T-helper 1 cell treated with Interleukin-12 subunit alpha and Interleukin-12 subunit beta and Interleukin-4 antibody, amounts not matched to agents 30 ng/mL and 1 ng/mL, for 36 hours (primary cell): ENCODE data around the gene MRTFA. TPM values are rescaled to one million over a fixed set of nuclear protein-coding genes. Genes with fewer than 3 reads are reported as not detected.

Experiments
- intact Hi-C: fragments of 100-400 bp; cut with micrococcal nuclease; formaldehyde crosslinking; loops from one replicate; pipeline ENCODE4 v1.15.1; 2024
- total RNA-seq: library from RNA; stranded (reverse); gene quantifications from 2 replicates; pipeline ENCODE4 v1.2.3, GENCODE V29; 2022

MRTFA gene
- total RNA-seq, 1 donor from 2014 or later, result 56.8 TPM

DNA sequence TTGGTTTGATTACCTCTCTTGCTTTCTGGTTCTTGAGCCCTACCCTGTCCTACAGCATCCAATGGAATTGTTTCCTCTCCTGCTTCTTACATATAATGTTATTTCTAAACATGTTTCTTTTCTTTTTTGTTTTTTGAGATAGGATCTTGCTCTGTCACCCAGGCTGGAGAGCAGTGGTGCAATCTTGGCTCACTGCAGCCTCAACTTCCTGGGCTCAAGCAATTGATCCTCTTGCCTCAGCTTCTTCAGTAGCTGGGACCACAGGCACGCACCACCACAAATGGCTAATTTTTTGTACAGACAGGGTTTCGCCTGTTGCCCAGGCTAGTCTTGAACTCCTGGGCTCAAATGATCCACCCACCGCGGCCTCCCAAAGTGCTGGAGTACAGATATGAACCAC, 160.2 kb downstream of the MRTFA start:
- intact Hi-C loops, result no loop called here

DNA sequence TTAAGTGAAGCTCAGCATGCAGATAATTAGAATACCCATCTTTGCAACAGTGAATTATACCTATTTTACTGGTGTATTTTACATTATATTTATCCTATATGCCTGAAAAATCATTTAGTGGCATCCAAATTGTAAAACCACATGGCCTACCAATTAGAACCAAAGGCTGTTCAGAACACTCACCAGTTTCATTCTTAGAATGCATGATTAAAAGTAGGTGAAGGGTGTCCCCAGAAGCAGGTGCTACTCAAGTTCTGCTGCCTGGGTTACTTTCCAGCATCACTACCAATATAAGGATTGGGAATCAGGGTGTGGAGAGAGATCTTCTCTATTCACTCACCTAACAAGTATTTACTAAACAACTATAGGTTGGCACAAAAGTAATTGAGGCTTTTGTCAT, 162.8 kb downstream of the MRTFA start:
- intact Hi-C loops, result no loop called here

DNA sequence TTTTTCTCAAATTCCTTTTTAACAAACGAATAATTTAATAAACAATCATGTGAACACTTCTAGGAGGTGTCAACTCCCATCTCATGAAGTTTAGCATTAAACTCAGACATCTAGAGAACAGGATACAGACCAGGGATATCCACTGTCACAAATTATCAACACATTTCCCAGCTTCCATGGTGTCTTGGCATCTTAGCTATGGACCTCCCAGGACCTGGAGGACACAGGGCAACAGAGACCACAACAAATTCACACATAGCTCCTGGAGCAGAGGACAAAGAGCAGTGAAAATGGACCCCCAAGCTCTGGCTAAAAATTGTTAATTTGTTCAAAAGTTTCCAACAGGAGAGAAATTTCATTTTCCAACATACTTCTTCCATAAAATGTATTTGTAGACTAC, 163.9 kb downstream of the MRTFA start:
- intact Hi-C loops, result no loop called here

DNA sequence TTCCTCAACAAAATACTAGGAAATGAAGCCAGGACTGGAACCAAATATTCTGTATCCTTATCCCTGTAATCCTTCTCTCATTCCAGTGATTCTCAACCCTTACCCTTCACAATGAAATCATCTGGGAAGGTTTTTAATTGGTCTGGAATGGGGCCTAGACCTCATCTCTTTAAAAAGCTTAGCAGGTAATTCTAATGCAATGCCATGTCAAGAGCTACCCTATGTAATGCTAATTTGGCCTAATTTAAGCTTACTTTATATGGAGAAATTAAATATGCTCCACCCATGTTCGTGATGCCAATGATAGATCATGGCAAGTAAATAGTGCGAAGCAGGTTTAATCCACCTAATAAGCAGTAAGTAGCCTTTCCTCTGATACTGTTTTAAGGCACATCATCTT, 164.5 kb downstream of the MRTFA start:
- intact Hi-C loops, result no loop called here

DNA sequence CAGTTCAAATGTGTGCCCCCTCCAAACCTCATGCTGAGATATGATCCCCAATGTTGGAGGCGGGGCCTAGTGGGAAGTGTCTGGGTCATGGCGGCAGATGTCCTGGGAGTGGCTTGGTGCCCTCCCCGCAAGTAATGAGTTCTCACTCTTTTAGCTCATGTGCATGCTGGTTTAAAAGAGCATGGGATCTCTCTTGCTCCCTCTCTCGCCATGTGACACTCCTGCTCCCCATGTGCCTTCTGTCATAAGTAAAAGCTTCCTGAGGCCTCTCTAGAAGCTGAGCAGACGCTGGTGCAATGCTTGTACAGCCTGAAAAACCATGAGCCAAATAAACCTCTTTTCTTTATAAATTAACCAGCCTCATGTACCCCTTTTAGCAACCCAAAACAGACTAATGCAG, 167.3 kb downstream of the MRTFA start:
- intact Hi-C loops, result no loop called here

DNA sequence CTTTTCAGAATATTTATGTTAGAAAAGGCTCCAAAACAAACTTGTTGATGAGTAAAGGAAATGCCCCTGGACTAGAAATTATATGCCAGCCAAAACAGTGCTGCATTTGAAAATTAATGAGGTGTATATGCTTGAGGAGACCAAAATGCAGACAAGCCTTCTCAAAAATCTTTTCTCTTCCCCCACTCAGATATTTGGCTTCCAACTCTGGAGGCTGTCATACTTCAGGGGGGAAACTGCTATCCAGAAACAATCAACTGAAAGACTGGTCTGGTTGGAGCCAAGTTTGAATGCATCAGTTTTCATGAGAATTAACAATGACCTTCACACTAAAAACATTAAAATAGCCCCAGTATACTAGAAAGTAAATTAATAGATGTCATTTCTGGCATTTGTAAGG, 167.9 kb downstream of the MRTFA start:
- intact Hi-C loops, result no loop called here

DNA sequence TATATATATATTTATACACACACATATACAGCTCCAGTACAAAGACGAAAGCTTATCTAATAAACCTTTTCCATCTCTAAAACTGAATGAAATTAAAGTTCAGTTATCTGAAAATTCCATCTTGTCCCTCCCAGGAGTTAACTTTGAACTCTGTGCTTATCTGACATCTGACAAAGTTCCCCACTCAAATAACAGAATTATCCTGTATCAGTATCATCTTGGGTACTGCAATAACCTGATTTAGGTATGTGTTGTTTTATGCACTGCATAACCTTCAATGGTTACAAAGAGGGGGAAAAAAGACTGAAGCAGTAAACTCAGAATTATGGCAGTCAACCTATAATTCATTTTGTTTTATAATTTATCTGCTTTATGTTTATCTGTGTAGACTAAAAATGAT, 169.5 kb downstream of the MRTFA start:
- intact Hi-C loops, result no loop called here

DNA sequence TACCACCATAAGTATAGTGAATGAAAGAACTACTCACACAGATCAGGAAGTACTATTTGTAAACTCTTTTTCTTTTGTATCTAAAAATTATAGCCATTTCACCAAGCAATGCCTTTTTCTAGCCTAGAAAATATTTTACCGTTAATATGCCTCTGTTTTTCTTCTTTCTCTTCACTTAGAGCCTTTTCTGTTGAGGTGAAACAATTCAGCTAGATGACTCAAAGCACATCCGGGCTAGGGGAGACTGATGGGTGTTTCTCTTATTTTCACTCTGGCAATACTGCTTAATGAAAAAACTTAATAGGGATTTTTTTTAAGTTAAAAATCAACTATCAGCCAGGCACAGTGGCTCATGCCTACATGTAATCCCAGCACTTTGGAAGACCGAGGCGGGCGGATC, 172.8 kb downstream of the MRTFA start:
- intact Hi-C loops, result loop anchor here (1.0 to 5.0 kb wide), 8 partner anchors 24 to 629 kb away; partner anchors contain the start of genes EP300, MRTFA and TNRC6B

DNA sequence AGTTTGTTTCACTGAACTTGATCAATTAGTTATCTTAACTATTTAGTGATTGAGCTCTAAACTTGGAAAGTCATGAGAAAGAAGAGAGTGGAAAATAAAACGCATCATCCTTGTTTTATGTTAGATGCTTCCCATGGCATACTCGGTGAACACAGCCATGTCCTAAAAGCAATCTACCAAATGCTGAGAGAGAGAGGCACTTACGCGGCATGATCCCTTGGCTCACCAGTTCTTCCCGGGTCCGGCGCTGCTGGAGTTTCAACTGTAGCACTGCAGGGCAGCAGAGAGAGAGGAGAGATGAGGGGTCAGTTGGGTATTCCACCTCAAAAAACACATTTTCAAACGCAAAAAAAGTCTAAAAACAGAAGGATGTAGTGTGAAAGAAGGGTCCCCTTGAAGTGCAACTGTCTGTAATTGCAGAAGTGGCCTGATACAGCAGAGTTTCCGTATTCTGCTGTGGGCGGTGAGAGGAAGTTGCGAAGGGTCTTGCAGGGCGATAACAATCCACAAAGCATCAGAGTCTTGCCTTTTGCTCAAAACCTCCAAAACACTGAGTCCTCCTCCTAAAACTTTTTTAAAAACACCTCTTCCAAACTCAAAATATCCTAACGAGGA, 173.4 kb downstream of the MRTFA start:
- intact Hi-C loops, result loop anchor here (1.0 to 5.0 kb wide), 8 partner anchors 24 to 629 kb away; partner anchors contain the start of genes EP300, MRTFA and TNRC6B

DNA sequence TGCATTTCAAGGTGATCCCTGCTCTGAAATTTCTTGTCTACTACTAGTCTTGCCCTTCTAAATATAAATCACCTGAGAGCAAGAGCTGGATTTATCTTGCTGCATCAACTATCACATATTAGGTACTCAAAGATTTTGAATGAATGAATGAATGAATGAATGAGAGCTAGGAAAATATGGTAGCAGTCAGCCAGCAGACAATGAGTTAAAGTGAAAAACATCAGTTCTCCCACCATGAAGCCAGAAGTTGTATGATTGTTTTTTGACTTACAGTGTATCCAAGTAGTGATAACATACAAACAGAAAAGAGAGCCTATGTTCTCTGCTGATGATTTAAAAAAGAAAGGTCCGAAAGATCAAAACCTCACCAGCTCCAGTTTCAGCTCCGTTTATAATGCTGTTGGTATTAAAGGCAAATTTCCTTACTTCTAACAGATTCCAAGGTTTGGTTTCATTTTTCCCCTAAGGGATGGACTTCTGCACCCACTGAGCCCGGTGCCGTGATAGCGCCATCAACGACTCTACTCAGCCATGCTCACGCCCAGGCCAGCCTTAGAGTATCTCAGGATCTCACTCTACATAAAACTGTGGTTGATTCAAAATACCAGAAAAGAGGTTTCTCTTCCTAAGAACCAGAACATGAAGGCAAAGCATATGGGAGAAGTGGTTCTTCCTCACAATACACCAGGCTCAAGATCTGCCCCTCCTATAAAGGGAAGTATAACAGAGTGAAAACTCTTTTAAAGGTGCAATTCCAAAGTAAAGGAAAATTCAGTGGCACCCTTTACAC, 174.1 kb downstream of the MRTFA start:
- intact Hi-C loops, result loop anchor here (2.0 to 5.0 kb wide), 5 partner anchors 56 to 630 kb away; partner anchors contain the start of genes EP300 and MRTFA

DNA sequence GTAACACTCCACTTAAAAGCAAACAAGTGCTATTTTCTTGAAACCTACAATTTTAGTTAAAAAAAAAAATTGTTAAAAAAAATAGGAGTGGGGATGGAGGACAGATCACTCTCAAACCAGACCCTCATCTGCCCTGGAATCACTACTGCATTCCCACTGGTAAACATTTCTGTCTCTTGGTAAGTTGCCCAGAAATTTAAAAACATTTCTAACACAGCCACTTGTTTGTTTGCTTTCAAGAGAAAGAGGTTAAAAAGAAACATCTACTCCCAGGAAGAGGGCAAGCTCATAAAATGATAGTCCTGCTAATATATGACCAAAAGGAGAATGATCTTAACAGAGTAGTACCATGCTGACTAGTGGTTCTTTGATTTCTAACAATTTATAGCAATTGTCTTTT, 182.8 kb downstream of the MRTFA start:
- intact Hi-C loops, result no loop called here

DNA sequence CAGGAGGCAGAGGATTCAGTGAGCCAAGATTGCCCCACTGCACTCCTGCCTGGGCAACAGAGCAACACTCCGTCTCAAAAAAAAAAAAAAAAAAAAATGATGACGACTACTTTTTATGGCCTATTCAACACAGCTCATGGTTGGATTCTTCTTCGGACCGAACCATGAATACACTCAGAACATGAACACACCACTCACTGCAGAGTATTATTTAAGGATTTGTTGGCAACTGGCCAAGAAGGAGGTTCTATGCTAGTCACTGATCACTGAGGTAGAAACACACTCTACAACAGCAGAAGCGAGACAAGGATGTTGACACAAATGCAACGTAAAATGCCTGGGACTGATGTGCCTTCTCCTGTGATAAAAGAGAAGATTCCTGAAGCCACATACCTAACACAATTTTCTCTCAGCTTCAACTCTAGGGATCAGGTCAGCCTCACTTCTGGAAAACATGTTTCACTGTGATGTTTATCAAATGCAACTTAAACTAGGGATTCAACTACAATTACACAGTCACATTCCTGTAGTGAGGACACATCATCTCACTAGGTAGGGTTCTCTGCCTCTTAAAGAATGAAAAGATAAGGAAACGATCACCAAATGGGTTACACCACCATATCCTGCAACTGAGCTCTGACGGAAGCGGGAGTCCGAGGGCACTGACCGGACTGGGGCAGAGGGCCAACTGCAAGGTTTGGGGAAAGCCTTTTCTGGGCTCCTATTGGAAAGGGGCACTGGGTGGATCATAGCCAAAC, 183.6 kb downstream of the MRTFA start:
- intact Hi-C loops, result no loop called here

DNA sequence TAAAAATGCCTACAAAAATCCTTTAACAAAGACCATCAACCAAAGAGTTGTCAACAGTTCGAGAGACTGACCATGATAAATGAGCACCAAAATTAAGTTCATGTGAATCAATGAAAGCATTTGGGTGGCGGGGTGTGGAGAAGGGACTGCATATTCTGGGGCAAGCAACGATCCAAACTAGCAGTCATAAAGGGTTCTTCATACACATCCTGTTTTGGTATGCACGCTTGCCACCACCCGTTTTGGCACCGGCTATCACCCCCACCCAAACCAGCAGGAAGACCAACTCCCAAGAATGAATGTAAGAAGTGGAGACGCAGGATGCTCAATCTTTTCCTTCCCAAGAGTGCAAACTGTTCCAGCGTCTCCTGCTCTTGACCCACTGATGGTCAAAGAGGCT, 185.3 kb downstream of the MRTFA start:
- intact Hi-C loops, result no loop called here

DNA sequence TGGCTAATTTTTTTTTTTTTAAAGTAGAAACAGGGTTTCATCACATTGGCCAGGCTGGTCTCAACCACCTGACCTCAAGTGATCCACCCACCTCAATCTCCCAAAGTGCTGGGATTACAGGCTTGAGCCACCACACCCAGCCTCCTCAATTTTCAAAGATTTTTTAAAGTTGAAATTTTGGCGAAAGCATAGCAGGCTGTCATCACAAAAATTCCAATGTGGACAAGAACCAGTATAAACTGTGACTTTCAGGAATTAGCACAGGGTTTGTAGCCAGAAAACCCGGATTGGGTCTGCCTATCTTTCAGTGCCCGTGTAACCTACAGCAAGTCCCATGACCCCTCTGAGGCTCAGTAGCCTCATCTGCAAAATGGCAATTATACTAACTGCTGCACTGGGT, 185.9 kb downstream of the MRTFA start:
- intact Hi-C loops, result no loop called here

DNA sequence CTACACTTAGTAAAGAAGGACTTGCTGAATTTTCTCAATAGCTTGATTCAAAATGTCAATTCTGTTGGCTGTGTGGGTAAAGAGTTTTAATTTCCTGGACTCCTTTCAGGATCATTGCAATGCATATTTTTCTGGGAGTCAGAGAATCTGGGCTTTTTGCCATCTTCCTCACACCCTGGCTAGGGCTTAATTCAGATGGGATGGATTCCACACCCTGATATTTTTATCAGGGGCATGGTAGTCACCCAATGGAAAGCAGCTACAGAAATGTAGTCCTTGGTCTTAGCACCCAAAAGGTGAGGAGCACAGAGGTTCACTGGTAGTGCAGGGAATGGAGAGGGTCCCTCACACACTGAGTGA, 186.9 kb downstream of the MRTFA start:
- intact Hi-C loops, result no loop called here

DNA sequence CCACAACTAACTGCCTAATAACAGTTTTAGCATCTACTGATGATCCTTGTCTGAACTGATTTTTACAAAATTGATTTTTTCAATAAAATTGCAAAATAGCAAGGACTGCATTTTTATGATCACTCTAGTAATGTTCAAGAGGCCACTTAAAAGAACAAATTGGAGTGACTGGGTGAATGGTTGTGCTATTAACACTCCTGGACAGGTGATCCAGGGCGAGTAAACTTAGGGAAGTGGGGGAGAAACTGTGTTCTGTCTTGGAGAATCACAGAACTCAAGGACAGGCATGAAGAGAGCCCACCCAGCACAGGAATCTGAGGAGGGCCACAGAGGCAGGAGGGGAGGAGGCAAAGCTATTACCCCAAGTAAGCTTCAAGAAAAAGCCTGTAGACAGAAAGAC, 190.3 kb downstream of the MRTFA start:
- intact Hi-C loops, result no loop called here

DNA sequence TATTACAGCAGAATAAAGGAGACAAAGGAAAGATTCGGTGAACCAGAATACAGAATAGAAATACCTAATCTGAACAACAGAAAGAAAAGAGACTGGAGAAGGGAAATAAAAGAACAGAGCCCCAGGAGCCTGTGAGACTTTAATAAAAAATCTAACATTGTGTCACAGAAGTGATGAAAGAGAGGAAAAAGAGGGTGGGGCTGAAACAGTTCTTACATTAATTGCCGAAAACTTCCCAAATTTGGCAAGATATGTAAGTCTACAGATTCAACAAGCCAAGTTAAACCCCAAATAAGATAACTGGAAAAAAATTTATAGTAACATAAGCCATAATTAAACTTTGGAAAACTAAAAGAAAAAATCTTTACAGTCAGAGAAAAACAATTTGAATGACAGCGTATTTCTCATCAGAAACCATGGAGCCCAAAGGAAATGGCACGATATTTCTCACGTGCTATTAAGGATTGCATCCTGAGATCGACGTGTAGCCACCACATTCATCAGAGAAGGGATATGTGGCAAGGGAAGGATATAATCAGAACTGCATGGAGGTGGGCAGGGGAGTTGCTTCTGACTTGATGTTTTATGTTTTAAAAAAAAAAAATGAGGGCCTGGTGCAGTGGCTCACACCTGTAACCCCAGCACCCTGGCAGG, 192.2 kb downstream of the MRTFA start:
- intact Hi-C loops, result no loop called here

DNA sequence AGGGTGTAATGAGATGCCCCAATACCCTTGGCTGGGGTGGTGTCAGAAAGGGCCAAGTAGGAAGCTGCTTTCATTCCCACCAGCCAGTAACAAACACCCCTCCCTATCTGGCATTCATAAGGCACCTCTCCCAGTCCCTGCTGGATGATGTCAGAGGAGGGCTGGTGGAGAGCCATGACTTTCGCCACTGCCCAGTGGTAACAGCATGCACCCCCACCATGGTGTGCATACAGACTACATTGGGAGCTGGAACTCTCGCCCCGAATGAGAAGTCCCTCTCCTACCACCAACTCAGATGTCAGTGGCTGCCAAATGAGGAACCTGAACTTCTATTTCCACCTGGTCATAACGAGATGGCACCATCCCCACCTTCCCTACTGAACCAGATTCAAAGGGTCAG, 192.8 kb downstream of the MRTFA start:
- intact Hi-C loops, result no loop called here

DNA sequence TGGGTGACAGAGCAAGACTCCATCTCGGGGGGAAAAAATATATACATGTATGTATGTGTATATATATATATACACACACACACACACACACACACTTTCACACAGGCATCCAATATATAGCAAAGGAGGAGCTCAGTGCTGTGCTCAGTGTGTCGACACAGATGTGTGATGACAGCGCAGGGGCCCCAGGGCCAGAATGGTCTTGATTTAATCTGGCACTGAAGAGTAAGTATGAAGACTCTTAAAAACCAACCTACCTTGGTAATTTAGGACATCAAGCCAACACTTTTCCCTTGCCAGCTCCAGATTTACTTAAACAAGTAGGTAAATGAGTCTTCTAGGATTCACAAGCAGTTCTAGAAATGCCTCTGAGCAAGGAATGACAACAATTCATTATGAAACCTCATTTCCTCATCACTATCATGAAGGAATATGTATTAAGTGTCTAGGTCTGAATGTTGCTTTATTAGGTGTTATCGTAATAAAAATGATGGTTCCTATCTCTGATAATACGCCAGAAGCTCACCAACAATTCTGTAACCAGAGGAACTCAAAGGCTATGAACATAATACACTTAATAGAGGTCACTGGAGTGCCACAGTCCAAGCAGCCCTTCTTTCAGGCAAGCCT, 194.6 kb downstream of the MRTFA start:
- intact Hi-C loops, result no loop called here

DNA sequence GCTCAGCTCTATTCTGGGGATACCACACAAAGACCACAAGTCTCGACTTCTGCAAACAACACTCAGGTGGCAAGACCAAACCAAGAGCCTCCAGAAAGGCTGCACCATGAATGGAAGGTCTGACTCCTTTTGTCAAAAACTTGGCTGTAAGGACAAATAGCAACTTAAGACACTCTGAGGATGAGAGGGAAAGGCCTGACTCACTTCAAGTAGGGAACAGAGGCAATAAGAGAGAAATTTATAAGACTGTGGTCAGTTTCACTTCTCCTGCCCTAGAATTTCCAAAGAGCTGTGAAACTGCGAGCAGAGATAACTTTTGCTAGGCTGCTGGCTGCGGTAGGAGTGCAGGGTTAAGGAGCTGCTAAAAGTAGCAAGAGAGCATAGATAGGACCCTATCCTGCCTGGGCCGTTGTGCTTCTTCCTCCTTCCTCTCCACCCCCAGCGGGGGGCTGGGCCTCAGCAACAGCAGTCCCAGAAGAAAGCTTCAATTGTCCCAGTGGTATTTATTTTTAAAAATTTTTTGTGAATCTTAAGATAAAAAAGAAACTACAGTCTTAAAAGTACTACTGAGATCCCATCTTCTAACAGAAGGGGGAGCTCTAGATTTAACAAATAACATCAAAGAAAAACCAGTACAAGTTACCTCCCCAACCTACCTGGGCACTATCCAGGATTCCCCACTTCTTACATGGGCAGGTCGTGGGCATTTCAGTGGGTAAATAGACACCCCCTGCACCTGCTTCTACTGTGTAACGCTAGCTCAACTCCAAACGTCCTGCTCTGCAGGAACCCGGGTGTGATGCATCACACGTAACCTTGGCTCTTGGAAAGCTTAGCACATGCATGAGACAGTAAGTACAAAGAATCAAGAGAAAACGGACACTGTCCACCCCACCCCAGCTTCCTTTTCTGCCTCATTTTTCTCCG, 199.8 kb downstream of the MRTFA start:
- intact Hi-C loops, result loop anchor here (1.0 to 2.0 kb wide), 8 partner anchors 42 to 463 kb away; partner anchors contain the start of gene MRTFA
